HG03378 (cell line): Measurements from ENCODE around the gene CERCAM.
"Not testable (repeated sequence)": the region's sequence is repeated elsewhere in the genome, so short reads cannot be mapped to it uniquely, and the experiment has no call there.

Experiments used
- ATAC-seq: cut with Tn5 transposase; IDR thresholded peaks from one replicate; pipeline ENCODE4 v1.9.1; 2021; ENCODE audit warnings: mild to moderate bottlenecking, moderate library complexity; ENCODE audit not compliant: unreplicated experiment

Gene CERCAM

GRCh38 chr9:128392302-128393144 lies 28.1 kb upstream of the CERCAM start:
- no peak for ATAC-seq

GRCh38 chr9:128393145-128393775 lies 27.4 kb upstream of the CERCAM start:
- no peak for ATAC-seq

DNA sequence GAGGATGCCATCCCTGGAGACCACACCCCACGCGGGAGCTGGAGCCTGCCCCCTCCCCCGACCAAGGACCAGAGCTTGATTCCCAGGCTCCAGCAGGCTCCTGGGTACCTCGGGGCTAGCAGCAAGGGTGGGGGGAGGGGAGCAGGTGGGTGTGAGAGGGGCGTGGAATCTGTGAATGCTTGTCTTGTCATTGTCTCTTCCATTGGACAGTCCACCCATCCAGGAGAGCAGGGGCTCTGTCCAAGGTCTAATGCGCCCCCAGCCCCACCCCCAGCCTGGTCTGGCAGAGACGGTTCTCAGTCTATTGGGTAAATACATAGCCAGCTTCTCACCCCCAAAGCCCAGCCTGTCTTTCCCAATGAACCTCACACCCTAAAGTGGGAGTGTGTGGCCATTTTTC lies 26.7 kb upstream of the CERCAM start:
- no peak for ATAC-seq

GRCh38 chr9:128394379-128395168 lies 26.1 kb upstream of the CERCAM start:
- no peak for ATAC-seq

- ATAC-seq = no peak
These were observed 23.6 kb upstream of the CERCAM start for GRCh38 chr9:128396970-128397613.

GRCh38 chr9:128397831-128398230 lies 22.8 kb upstream of the CERCAM start:
- no peak for ATAC-seq

GRCh38 chr9:128399861-128400260 lies 20.8 kb upstream of the CERCAM start:
- no peak for ATAC-seq

DNA sequence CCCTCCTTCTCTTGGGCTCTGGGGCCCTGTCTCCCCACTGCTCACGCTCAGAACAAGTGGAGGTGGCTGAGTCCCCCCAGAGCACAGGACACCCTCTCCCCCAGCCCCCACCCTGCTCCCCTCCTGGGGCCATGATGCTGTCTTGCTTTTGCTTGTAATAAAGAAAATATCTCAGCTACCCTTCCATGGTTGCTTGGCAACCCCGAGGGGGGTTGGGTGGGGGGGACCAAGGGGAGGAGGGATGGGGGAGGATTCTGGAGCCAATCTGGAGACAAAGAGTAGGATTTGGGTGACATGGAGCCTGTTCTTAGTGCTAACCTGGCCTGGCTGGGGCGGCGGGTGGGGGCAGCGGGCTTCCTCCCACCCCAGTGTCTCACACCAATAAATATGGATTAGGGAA lies 16.1 kb upstream of the CERCAM start:
- ATAC-seq = no peak

- no peak for ATAC-seq
These were observed 15.4 kb upstream of the CERCAM start for GRCh38 chr9:128405077-128405779.

GRCh38 chr9:128405780-128406171 lies 14.9 kb upstream of the CERCAM start:
- no peak for ATAC-seq

DNA sequence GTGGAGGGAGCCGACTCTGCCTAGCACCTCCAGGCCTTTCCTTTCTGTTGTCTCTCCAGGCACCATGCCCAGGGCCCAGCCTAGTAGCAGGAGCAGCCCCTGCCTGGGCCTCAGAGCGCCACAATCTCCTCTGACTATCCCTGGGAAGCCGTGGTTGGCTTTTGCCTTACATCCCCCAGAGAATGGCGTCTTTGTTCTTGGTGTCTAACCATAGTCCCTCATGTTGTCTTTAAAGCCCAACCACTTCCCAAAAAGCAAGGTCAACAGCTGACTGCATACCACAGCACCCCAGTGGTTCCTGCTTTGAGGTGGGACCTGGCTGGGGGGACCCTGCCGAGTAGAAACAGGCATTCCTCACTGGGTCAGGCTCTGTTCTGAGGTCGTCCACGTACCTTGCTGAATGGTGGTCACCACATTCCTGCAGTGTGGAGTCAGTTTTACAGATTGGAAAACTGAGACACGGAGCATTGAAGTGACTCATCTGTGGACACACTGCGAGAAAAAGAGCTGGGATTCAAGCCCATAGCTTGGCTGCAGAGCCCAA lies 13.7 kb upstream of the CERCAM start:
- ATAC-seq = no peak

DNA sequence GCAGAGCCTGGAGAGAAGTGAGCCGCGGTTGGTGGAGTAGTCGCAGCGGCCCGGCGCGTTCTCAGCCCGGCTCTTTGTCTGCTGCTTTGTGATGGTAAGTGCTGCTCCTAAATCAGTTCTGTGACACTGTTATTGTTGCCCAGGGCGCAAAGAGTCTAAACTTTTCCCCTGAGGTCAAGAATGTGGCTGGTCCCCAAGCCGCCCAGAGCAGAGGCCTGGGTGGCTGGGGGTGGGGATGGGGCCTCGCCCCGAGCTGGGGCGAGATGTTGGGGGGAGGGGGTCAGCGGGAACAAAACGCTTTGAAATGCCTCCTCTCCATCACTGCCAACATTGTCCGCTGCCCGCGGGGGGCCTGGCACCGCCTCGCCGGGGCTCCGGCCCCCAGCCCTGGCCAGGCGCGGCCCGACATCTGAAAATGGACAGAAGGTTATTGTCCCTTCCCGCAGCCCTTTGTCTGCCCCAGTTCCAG lies 11.7 kb upstream of the CERCAM start:
- ATAC-seq = no peak

- ATAC-seq = no peak
These were observed 11.2 kb upstream of the CERCAM start for GRCh38 chr9:128409450-128409849.

DNA sequence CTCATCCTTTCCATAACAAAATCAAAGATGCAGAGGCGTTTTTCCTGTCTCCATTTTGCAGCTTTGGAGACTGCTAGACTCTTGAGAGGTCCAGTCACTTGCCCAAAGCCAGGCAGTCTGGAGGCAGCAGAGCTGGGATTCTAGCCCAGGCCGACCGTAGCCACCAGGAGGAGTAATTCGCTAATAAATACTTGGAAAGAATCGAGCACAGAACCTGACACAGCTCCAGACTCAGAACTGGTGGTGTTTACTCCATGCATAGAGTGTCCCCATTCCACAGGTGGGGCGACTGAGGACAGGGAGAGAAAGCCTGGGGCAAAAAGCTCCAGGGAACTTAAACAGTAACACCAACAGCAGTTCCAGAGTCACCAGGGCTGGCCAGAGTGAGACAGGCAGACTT lies 10.7 kb upstream of the CERCAM start:
- no peak for ATAC-seq

DNA sequence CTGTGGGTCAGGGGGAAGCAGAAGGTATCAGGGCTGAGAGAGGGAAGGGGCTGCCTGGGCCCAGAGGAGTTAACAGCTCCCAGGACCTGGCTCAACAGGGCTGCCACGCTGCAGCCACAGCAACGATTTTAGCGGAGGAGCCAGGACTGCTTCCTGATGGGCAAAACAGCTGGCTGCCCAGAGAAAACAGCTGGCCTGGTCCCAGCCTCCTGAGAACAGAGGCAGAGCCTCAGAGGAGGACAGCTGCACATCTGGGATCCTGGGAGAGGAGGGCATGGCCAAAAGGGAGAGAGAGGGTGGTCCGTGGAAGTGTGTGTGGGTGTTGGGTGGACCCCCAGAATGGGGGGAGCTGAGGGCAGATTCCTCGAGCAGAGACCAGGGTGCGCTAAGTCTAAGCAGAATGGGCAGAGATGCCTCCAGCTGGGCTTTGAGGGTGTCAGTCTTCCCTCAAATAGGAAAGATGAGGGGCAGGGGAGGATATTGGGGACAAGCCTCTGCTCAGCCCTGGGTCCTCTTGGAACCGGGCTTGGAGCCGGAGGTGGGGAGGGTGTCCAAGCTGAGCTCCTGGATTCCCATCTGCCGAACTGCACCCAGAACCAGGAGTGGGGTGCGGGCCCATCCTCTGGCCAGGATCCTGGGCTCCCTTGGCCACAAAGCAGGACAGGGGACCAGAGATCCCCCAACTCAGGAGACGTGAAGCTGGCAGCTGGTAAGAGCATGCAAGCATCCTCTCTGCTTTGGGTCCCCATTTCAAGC lies 9.1 kb upstream of the CERCAM start:
- ATAC-seq = no peak

- ATAC-seq = no peak
These were observed 8.4 kb upstream of the CERCAM start for GRCh38 chr9:128412120-128412790.

DNA sequence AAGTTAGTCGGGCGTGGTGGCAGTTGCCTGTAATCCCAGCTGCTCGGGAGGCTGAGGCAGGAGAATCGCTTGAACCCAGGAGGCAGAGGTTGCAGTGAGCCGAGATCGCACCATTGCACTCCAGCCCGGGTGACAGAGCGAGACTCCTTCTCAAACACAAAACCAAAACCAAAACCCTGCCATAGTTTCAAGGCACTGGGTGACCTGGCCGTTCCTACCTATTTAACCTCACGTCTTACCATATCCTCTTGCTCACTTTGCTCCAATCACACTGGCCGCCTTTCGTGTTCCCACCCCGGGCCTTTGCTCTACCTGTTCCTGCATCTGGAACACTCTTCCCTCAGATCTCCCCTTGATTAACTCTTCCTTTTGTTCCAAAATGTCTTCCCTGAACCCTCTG lies 6.9 kb upstream of the CERCAM start:
- not testable (repeated sequence) for ATAC-seq

DNA sequence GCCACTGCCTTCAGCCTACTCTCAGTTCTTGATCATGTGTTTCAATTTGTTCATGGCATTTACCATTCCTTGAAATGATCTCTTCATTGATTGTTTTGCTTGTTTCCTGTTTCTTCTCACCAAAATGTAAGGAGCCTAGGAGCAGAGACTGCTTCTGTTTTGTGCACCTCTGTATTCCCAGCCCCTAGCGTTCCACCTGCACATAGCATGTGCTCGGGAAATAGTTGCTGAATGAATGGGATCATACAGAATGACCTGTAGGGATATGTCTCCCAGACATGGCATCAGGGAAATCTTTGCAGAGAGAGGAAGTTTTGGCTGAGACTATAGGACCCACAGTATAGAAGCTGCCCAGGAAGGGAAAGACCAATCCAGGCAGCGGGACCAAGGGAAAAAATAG lies 6.2 kb upstream of the CERCAM start:
- ATAC-seq = no peak

GRCh38 chr9:128415281-128415680 lies 5.4 kb upstream of the CERCAM start:
- ATAC-seq = no peak
